ENCODE results near the gene DES. TPM values are rescaled to one million over a fixed set of nuclear protein-coding genes. Genes with fewer than 3 reads are reported as not detected.

Gene DES
- total RNA-seq, 4 donors from 2014 or later: 578 to 3,551 (median 1,628) TPM

- DNase-seq: no peak
- no peak for TF ChIP-seq CTCF (IDR thresholded peaks at IDR 0.05)
- TF ChIP-seq POLR2A (IDR thresholded peaks at IDR 0.05): no peak
- Histone ChIP-seq H3K36me3 (no peaks in the 10 kb centered on the region), H3K4me1 (peaks cover 0 to 5% of the 10 kb centered on the region in 2 donors), H3K27ac (no peak overlapping the region), H3K9me3 (no peaks in the 10 kb centered on the region), H3K27me3 (no peaks in the 10 kb centered on the region), H3K4me3 (no peak overlapping the region)
- intact Hi-C loops (cut with DNase I; ENCODE audit: low total_unique reads): no loop called here
Measured at GRCh38 chr2:219467736-219468075, 49.5 kb downstream of the DES start.

GRCh38 chr2:219468410-219469185, 50.4 kb downstream of the DES start:
- Histone ChIP-seq H3K27ac (no peak overlapping the region), H3K27me3 (no peaks in the 10 kb centered on the region), H3K36me3 (no peaks in the 10 kb centered on the region), H3K9me3 (no peaks in the 10 kb centered on the region), H3K4me3 (no peak overlapping the region), H3K4me1 (peaks cover 0 to 5% of the 10 kb centered on the region in 2 donors)
- intact Hi-C loops (cut with DNase I; ENCODE audit: low total_unique reads): no loop called here
- DNase-seq: no peak
- TF ChIP-seq CTCF (IDR thresholded peaks at IDR 0.05): no peak
- no peak for TF ChIP-seq POLR2A (IDR thresholded peaks at IDR 0.05)

GRCh38 chr2:219469186-219469724, 51.1 kb downstream of the DES start:
- intact Hi-C loops (cut with DNase I; ENCODE audit: low total_unique reads): no loop called here
- no peak overlapping the region for H3K27ac ChIP-seq
- no peaks in the 10 kb centered on the region for H3K36me3 ChIP-seq
- no peak overlapping the region for H3K4me3 ChIP-seq
- peaks cover 0 to 5% of the 10 kb centered on the region in 2 donors for H3K4me1 ChIP-seq
- H3K9me3 ChIP-seq: no peaks in the 10 kb centered on the region
- no peak for DNase-seq
- H3K27me3 ChIP-seq: no peaks in the 10 kb centered on the region
- TF ChIP-seq CTCF (IDR thresholded peaks at IDR 0.05) (no peak), POLR2A (IDR thresholded peaks at IDR 0.05) (no peak)

- no peaks in the 10 kb centered on the region for H3K27me3 ChIP-seq
- H3K4me1 ChIP-seq: peaks cover 0 to 5% of the 10 kb centered on the region in 2 donors
- no peaks in the 10 kb centered on the region for H3K9me3 ChIP-seq
- TF ChIP-seq CTCF (IDR thresholded peaks at IDR 0.05) (no peak), POLR2A (IDR thresholded peaks at IDR 0.05) (no peak)
- intact Hi-C loops (cut with DNase I; ENCODE audit: low total_unique reads): no loop called here
- H3K36me3 ChIP-seq: no peaks in the 10 kb centered on the region
- H3K27ac ChIP-seq: no peak overlapping the region
- DNase-seq: no peak
- no peak overlapping the region for H3K4me3 ChIP-seq
Measured at GRCh38 chr2:219470429-219470828, 52.3 kb downstream of the DES start.

Data from uterus (tissue), 4 donors.